DND-41 (cell line): ENCODE results near the gene PLA2G2E.

Experiments
- EZH2 ChIP-seq: IDR thresholded peaks from 3 replicates; pipeline ENCODE4 v1.6.1; 2012; ENCODE audit warnings: borderline replicate concordance, low read depth, mild to moderate bottlenecking, moderate library complexity, low read length, inconsistent platforms; ENCODE audit not compliant: severe bottlenecking
- TF ChIP-seq, protein P1 (sequence below): IDR thresholded peaks from 2 replicates; pipeline ENCODE4 v1.5.1; 2012; ENCODE audit warnings: borderline replicate concordance, low read length, moderate library complexity, mild to moderate bottlenecking; ENCODE audit not compliant: poor library complexity, severe bottlenecking; ENCODE audit errors: extremely low read depth

- TF ChIP-seq, protein P1, sequence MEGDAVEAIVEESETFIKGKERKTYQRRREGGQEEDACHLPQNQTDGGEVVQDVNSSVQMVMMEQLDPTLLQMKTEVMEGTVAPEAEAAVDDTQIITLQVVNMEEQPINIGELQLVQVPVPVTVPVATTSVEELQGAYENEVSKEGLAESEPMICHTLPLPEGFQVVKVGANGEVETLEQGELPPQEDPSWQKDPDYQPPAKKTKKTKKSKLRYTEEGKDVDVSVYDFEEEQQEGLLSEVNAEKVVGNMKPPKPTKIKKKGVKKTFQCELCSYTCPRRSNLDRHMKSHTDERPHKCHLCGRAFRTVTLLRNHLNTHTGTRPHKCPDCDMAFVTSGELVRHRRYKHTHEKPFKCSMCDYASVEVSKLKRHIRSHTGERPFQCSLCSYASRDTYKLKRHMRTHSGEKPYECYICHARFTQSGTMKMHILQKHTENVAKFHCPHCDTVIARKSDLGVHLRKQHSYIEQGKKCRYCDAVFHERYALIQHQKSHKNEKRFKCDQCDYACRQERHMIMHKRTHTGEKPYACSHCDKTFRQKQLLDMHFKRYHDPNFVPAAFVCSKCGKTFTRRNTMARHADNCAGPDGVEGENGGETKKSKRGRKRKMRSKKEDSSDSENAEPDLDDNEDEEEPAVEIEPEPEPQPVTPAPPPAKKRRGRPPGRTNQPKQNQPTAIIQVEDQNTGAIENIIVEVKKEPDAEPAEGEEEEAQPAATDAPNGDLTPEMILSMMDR: no peak
- no peak for TF ChIP-seq EZH2
Measured at GRCh38 chr1:19960591-19960990, 37.2 kb upstream of the PLA2G2E start.
